Endothelial cell of umbilical vein (primary cell): ENCODE data around the gene SH3BGRL2. TPM values are rescaled to one million over a fixed set of nuclear protein-coding genes. Genes with fewer than 3 reads are reported as not detected.

Experiments used
- BruUV-seq: library from RNA; stranded (reverse); fragments of 400-500 nt; replicated peaks from 2 replicates; lab custom pipeline; 2021; lab: Mats Ljungman, UMichigan
- CTCF ChIA-PET: fragments of 300-600, 350-600 bp; sonication (Branson Sonifier 250); formaldehyde crosslinking; loops from one replicate; lab custom pipeline; 2021; ENCODE audit warnings: antibody characterized with exemption, inconsistent platforms; lab: Charles Lee
- POLR2A ChIA-PET: fragments of 300-600, 350-600 bp; sonication (Branson Sonifier 250); formaldehyde crosslinking; loops from one replicate; lab custom pipeline; 2021; ENCODE audit warnings: antibody characterized with exemption, inconsistent platforms; lab: Charles Lee
- DNase-seq: peaks from one replicate; pipeline ENCODE4 v3.0.0-alpha.2; 2011; ENCODE audit warnings: low read depth, low spot score
- FAIRE-seq: peaks from 2 replicates; lab custom pipeline; 2011; peaks lifted over from hg19 to GRCh38; lab: Jason Lieb, UNC
- H2AFZ ChIP-seq: 2 replicates; pipeline ENCODE4 v1.6.0; 2012; ENCODE audit warnings: low read depth, low read length, control low read depth, inconsistent platforms
- H3K27ac ChIP-seq: 2 replicates; pipeline ENCODE4 v1.5.1; 2011; ENCODE audit warnings: low read depth, mild to moderate bottlenecking, control low read depth, low read length, moderate library complexity; ENCODE audit not compliant: insufficient read depth
- H3K27me3 ChIP-seq, 2 experiments: 2 replicates each; pipeline versions ENCODE4 v1.6.0 to v1.6.1; 2011; ENCODE audit warnings: low read length in 2 of 2, mixed read lengths in 1 of 2; ENCODE audit not compliant: control insufficient read depth in 2 of 2, insufficient read depth in 2 of 2
- H3K36me3 ChIP-seq, 2 experiments: 2 replicates in 1 of 2; 3 replicates in 1 of 2; pipeline ENCODE4 v1.5.1; 2011; ENCODE audit warnings: low read length in 2 of 2, mild to moderate bottlenecking in 1 of 2, moderate library complexity in 1 of 2; ENCODE audit not compliant: control insufficient read depth in 2 of 2, insufficient read depth in 2 of 2; ENCODE audit errors: extremely low read depth in 1 of 2
- H3K4me1 ChIP-seq: 3 replicates; pipeline ENCODE4 v1.5.1; 2011; ENCODE audit warnings: mild to moderate bottlenecking, low read length; ENCODE audit not compliant: control insufficient read depth, insufficient read depth; ENCODE audit errors: extremely low read depth
- H3K4me2 ChIP-seq: 2 replicates; pipeline ENCODE4 v1.6.1; 2011; ENCODE audit warnings: low read length, control low read depth, mixed read lengths; ENCODE audit not compliant: insufficient read depth
- H3K4me3 ChIP-seq, 3 experiments: fragments of 200-600 bp in 1 of 3; sonication (generic), shearing (Covaris generic) in 1 of 3; replicated peaks in 1 of 3; 2 replicates each; pipeline ENCODE4 v1.5.1; 2011 to 2016; ENCODE audit warnings: control low read depth in 3 of 3, low read length in 3 of 3, mild to moderate bottlenecking in 2 of 3, inconsistent platforms in 1 of 3, low read depth in 1 of 3, moderate library complexity in 1 of 3; ENCODE audit not compliant: insufficient read depth in 1 of 3
- H3K79me2 ChIP-seq: 2 replicates; pipeline ENCODE4 v1.6.0; 2012; ENCODE audit warnings: low read length, inconsistent platforms; ENCODE audit not compliant: control insufficient read depth, insufficient read depth
- H3K9ac ChIP-seq: replicated peaks from 2 replicates; pipeline ENCODE3; 2011; ENCODE audit warnings: low read length, control low read depth; ENCODE audit not compliant: insufficient read depth; ENCODE audit errors: extremely low read depth
- H3K9me1 ChIP-seq: replicated peaks from 3 replicates; pipeline ENCODE4 v1.6.0; 2011; ENCODE audit warnings: mild to moderate bottlenecking, low read length; ENCODE audit not compliant: control insufficient read depth, insufficient read depth; ENCODE audit errors: extremely low read depth
- H3K9me3 ChIP-seq: replicated peaks from 2 replicates; pipeline ENCODE4 v1.5.1; 2012; ENCODE audit warnings: low read length, inconsistent platforms; ENCODE audit not compliant: control insufficient read depth, insufficient read depth
- H4K20me1 ChIP-seq: replicated peaks from 2 replicates; pipeline ENCODE3; 2011; ENCODE audit warnings: mild to moderate bottlenecking, low read length; ENCODE audit not compliant: control insufficient read depth, insufficient read depth; ENCODE audit errors: extremely low read depth
- CTCF ChIP-seq, 2 donors: IDR thresholded peaks; 1 replicate in 1 of 2; 2 replicates in 1 of 2; pipeline ENCODE4 v1.5.1; 2011; ENCODE audit warnings: low read length in 2 of 2, mild to moderate bottlenecking in 2 of 2, moderate library complexity in 2 of 2, control low read depth in 1 of 2, inconsistent platforms in 1 of 2, low read depth in 1 of 2; ENCODE audit not compliant: insufficient read depth in 1 of 2; ENCODE audit errors: extremely low read depth in 1 of 2
- EZH2 ChIP-seq: IDR thresholded peaks from 2 replicates; pipeline ENCODE4 v1.6.1; 2012; ENCODE audit warnings: borderline replicate concordance, low read depth, mild to moderate bottlenecking, moderate library complexity, low read length, inconsistent platforms; ENCODE audit not compliant: severe bottlenecking
- FOS ChIP-seq: IDR thresholded peaks from 2 replicates; pipeline ENCODE4 v1.6.1; 2011; ENCODE audit warnings: mild to moderate bottlenecking, low read length, moderate library complexity, borderline replicate concordance; ENCODE audit not compliant: insufficient read depth
- GATA2 ChIP-seq: IDR thresholded peaks from 2 replicates; pipeline ENCODE4 v1.7.0; 2011; ENCODE audit warnings: low read depth, mild to moderate bottlenecking, moderate library complexity, mixed read lengths, low read length; ENCODE audit not compliant: insufficient read length, insufficient read depth
- JUN ChIP-seq: IDR thresholded peaks from 2 replicates; pipeline ENCODE4 v1.6.1; 2011; ENCODE audit warnings: borderline replicate concordance, low read depth; ENCODE audit not compliant: insufficient read length, insufficient read depth
- MAX ChIP-seq: IDR thresholded peaks from 2 replicates; pipeline ENCODE4 v1.6.1; 2011; ENCODE audit not compliant: insufficient read depth, insufficient read length
- MYC ChIP-seq: IDR thresholded peaks from one replicate; pipeline ENCODE4 v1.6.1; 2011; ENCODE audit warnings: mild to moderate bottlenecking, low read depth, low read length
- POLR2A ChIP-seq: IDR thresholded peaks from 2 replicates; pipeline ENCODE4 v1.6.1; 2012; ENCODE audit warnings: low read depth, mild to moderate bottlenecking, control low read depth, low read length
- POLR2AphosphoS5 ChIP-seq: IDR thresholded peaks from 2 replicates; pipeline ENCODE4 v1.6.1; 2012; ENCODE audit warnings: low read depth, mild to moderate bottlenecking, control low read depth, low read length, moderate library complexity; ENCODE audit not compliant: insufficient read depth
- dilution Hi-C: fragments of 300-500 bp; cut with MboI; formaldehyde crosslinking; loops from one replicate; pipeline ENCODE4 v1.15.0; 2019; ENCODE audit warnings: low sequenced_read_pairs; ENCODE audit not compliant: extremely low pct_ligation_motif_present
- intact Hi-C: fragments of 100-400 bp; cut with micrococcal nuclease; formaldehyde crosslinking; loops from one replicate; pipeline ENCODE4 v1.10.0; 2022
- polyA plus RNA-seq, 4 experiments: library from polyadenylated mRNA; depleted of rRNA in 3 of 4; stranded (reverse) in 3 of 4; unstranded in 1 of 4; fragments of >200 nt; gene quantifications; 2 replicates each; pipeline versions ENCODE4 v1.2.1 to v1.2.3, GENCODE V29; 2011 to 2012; ENCODE audit warnings: missing spikeins in 1 of 4
- total RNA-seq: library from RNA; stranded (reverse); gene quantifications from 2 replicates; pipeline ENCODE4 v1.2.3, GENCODE V29; 2021

The SH3BGRL2 gene
- total and polyA plus RNA-seq, 2 donors (not counting 3 experiments of a cell fraction or from before 2014, with no cell fraction given), result 3.2 to 10.7 TPM

GRCh38 chr6:79648328-79648727, 17.2 kb downstream of the SH3BGRL2 start:
- intact Hi-C loops, result no loop called here
- Histone ChIP-seq H3K4me1 (peaks cover 19% of the 10 kb centered on the region), H3K36me3 (no peaks in the 10 kb centered on the region), H3K27me3 (no peaks in the 10 kb centered on the region), H3K9ac (no peak overlapping the region), H3K4me2 (no peak overlapping the region), H3K27ac (no peak overlapping the region), H3K79me2 (peaks cover 30% of the 10 kb centered on the region), H4K20me1 (no peaks in the 10 kb centered on the region), H3K9me1 (no peaks in the 10 kb centered on the region), H3K4me3 (no peak overlapping the region), H3K9me3 (no peaks in the 10 kb centered on the region), H2AFZ (no peak overlapping the region)
- dilution Hi-C loops, result no loop called here
- TF ChIP-seq EZH2 (no peak), POLR2A (no peak), FOS (no peak), JUN (no peak), GATA2 (no peak), MAX (no peak), MYC (no peak), POLR2AphosphoS5 (no peak), CTCF (IDR thresholded peaks at IDR 0.05; ENCODE audit: extremely low read depth in 1 of 2, insufficient read depth in 1 of 2, low read depth in 1 of 2, low read length in 2 of 2) (no peak)
- DNase-seq (peak; percentile 38), FAIRE-seq (no peak)
- no TSS peak for BruUV-seq
- POLR2A ChIA-PET, result interaction anchor here (1.2 kb wide), 1 partner anchor 15 kb away, joined by 3 read pairs; no protein-coding TSS in a partner anchor
- CTCF ChIA-PET, result interaction anchor here (1.2 to 2.8 kb wide), 5 partner anchors 9 to 78 kb away, joined by 3 to 8 read pairs (median 4); partner anchors contain the start of gene SH3BGRL2
